GM19324 (cell line): ENCODE results near the gene POLE4.

Source experiments
- ATAC-seq: cut with Tn5 transposase; IDR thresholded peaks from one replicate; pipeline ENCODE4 v1.9.1; 2021; ENCODE audit warnings: mild to moderate bottlenecking, moderate library complexity; ENCODE audit not compliant: unreplicated experiment, low FRiP score

POLE4 gene, protein sequence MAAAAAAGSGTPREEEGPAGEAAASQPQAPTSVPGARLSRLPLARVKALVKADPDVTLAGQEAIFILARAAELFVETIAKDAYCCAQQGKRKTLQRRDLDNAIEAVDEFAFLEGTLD

DNA sequence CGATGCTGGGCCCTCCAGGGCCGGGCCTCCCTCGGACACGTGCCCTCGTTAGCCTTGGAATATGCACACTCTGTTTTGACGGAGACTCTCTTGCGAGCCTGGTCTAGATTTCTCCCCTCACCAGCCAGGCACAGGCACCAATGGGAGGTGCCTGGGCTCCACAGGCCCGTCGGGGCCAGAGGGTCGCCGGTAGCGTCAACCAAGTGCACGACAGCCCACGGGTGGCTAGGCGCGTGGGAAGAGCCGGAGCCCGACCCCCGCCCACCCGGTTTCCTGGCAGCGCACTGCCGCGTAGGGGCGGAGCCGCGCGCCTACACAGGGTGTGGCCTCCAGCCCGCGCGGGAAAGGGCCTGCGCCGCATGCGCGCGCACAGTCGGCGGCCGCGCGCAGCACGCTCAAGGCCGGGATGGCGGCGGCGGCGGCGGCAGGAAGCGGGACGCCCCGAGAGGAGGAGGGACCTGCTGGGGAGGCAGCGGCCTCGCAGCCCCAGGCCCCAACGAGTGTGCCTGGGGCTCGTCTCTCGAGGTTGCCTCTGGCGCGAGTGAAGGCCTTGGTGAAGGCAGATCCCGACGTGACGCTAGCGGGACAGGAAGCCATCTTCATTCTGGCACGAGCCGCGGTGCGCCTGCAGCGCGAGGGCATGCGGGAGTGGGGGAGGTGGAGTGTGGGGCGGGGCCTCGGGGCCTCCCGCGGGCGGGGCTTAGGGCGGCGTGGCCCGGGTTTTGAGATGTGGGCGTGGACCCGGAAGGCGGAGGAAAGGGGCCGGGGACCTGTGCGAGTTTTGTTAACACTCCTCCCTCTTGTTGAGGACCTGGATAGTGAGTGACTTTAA is at the start of gene POLE4:
POLE4 (plus strand) TSS at position 370 of the 832 bp plus-strand sequence; CDS start at position 407, 37 bp downstream.
- peak; percentile 95 for ATAC-seq

DNA sequence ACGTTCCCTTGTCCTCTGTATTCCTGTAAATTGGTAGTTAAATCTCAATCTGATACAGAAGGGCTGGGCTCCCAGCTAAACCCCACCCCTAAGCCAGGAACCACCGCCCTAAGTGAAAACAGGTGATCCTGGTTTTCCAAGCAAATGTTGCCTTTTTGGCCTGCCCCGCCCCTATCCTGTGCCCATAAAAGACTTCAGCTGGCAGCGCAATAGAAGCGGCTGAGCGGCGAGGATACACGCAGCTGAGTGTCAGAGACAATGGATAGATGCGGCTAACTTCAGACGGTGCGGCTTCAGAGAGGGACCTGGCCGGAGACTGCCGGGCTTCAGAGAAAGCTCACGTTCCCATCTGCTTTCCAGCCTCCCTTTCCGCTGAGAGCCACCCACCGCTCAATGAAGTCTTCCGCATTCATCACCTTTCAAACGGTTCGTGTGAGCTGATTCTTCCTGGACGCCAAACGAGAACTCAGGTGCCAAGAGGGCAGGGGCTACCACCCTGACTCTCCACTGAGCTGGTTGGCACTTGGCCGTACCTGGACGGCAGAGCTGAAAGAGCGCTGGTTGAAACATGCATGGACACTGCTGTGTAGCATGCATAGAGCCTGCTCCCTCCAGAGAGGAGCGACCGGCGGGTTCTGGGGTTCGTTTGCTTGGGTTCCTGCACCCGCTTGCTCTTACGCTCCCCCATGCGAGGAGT is 49.5 kb upstream of the POLE4 start:
- no peak for ATAC-seq

DNA sequence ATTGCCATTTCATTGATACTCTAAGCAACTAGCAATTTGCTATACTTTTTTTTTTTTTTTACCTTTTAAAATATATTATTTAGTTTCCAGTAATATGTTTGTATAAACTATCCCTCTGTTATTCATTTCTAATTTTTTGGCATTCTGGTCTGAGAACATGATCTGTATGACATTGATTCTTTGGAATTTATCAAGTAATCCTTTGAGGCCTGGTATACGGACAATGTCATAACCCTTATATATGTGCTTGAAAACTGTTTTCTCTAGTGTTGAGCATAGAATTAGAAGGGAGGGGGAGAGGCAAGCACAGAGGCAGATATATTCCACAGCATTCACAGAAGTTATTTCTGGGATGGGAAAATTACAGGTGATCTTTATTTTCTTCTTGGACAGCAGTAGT is 48.2 kb upstream of the POLE4 start:
- ATAC-seq = no peak

DNA sequence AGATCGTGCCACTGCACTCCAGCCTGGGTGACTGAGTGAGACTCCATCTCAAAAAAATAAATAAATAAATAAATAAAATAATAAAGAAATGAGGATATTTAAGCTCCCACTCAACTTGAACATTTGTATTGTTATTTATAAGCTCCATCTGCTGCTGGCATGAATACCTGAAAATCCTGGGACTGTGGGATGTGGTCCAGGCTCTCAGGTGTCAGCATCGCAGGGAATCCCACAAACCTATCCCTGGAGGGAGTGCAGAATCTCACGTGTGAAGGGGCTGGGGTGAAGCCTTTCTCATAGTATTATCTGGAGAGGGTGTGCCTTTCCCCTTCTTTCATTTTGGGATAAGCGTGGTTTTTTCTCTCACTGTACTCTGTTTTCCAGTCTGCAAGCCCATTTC is 47.4 kb upstream of the POLE4 start:
- no peak for ATAC-seq

DNA sequence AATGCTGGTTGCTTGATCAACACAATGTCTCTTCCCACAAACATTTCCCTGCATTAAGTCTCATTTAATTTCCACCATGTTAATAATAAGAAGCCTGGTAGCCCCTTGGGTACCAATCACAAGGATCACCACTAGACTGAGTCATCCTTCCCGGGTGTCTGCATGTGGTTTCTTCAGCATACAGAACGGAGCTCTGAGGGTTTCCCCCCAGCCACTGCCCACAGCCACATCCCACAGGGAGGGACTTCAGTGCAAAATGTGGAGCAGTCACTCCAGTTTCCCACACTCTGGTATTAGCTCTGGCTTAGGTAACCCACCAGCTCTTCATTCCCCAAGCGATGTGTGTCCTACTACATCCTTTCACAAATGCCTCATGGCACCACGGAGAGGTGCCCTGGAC is 42.7 kb upstream of the POLE4 start:
- no peak for ATAC-seq

DNA sequence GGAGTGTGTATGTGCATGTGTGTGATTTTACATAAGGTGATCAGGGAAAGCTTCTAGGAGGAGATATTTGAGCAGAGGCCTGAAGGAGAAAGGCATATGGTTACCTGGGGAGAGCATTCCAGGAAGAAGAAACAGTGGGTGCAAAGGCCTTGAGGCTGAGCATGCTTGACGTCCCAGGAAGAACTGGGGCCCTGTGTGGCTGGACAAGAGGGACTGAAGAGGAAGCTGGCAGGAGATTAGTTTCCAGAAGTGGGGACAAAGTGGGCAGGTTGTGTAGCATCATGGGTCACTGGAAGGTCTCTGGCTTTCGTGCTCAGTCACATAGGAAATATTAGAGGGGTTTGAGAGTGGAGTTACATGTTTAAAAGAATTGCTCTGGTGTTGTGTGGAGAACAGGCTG is 42.0 kb upstream of the POLE4 start:
- ATAC-seq = no peak

DNA sequence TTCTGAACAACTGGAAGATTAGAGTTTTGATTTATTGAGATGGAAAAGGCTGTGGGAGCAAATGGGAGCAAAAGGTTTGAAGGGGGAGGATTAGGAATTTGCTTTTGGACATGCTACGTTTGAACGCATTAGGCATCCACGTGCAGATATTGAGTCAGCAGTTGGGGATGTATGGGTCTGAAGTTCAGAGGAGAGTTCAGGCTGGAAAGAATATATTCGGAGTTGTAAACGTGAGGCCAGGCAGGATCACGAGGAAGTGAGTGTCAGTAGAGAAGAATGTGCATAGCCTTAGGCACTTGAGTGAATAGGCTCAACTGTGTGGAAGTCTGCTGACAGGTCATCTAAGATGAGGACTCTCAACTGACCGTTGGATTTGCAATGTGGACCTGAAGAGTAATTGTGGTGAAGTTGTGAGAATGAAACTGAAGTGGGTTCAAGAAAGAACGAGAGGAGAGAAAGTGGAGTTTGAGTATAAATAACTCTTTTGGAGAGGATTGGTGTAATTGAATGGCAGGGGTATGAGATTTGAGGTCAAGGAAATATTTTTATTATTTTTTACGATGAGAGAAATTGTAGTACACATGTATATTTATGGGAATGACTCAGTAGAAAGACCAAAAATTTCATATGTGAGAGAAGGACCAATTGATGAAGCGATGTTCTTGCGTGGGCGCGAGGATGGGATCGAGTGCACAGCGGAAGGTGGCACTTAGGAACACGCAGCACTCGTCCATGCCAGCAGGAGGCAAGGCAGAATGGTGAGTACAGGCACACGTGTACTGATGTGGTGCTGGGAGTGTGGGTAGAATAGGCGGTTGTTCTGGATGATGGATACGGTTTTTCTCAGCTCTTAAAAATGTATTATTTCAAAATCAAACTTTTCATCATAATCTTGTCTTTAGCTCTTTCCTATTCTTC is 40.5 kb upstream of the POLE4 start:
- ATAC-seq = no peak

DNA sequence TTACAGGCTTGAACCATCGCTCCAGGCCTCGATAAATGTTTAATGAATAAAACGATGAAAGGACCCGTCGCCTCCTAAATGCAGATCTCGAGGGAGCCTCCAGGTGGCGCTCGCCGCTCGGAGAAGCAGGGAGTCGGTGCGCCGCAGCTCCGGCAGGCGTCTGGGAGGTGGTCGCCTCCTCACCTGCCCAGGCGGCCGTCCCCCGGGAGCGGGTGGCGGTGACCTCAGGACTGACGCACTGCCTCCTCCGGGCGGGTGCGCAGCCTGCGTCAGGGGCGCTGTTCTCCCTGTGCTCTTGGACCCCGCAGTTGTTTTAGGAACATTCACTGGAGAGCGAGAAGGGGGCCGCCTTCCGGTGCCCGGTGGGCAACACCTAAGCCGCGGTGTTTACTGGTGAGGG is 38.6 kb upstream of the POLE4 start:
- ATAC-seq = peak; percentile 69

DNA sequence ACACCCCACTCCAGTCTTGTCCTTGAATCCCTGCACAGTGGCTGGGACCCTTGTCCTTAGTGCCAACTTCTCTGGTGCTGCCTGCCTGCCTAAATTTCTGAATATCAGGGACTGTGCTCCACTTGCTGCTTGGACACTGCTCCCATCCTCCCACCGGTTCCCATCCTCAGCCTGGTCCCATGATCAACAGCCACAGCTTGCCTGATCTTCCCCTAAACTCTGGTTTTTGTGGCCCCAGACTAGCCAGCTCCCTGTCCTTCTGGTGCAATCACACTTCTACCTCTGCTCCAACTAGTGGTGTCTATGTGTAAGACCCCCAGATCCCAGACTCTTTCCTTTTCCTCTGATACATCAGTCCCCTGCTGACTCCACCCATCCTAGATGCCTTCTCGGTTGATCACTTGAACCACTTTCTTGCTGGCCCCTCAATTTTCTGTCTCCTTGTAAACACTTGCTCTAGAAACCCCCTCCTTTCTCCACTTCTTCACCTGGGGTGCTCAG is 37.2 kb upstream of the POLE4 start:
- ATAC-seq = no peak

DNA sequence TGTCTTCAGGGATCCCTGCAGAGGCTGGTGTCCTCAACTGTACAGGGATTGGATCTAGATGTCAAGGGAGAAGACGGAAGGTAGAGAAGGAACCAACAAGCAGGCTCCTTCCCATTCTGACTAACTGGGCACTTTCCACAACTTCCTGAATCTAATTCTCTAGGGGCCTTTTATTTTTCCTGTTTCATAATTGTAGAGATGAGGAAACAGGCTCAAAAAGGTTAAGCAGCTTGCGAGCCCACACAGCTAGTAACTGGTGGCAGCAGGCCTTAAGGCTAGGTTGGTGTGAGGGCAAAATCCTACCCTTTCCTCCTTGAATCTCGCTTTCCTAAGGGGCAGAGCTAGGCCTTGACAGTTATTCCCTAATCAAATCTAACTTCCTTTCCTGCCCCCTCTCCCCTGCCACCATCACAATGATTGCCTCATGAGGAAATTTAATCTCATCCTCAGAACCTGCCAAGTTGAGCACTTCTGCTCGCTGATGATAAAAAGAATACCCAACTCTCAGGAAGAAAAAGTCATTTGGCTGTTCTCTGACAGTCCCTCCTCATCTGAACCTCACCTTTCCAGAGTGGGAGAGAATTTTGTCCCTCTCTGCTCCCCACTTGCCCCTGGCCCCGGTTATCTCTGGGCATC is 35.7 kb upstream of the POLE4 start:
- ATAC-seq = no peak

DNA sequence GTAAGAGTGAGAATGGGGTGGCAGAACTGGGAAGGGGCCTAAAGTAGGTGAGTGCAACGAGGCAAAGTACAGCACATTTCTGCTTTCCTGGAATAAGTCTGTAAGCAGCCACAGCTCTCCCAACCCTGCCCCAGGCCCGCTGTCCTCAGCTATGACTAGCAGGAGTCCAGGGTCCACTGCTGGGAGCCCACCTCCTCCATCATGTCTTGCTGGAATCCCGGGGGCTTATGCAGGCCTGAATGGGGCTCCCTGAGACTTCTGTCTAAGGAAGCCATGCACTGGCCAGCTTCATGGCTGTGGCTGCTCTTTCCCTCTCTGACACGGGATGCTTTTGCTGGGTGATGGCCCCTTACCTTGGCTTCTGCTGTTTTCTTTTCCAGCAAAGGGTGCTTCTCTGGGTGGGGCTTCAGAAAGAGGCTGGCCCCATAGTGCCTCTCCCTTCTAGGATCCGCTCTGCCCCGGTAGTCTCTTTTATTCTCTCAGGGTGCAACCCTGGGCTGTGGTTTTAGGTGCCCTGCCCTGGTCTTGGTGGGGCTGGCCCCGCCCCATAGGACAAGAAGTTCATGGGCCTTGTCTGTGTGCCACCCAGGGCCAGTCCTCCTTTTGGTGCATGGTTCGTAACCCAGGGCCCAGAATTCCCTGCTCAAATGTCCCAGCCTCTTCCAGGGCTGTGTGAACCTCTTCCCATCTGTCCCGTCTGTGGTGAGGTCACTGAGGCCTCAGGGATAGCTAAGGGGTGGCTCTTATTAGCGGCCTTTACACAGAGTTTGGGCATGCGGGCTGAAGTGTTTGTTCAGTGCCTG is 33.8 kb upstream of the POLE4 start:
- ATAC-seq = no peak

DNA sequence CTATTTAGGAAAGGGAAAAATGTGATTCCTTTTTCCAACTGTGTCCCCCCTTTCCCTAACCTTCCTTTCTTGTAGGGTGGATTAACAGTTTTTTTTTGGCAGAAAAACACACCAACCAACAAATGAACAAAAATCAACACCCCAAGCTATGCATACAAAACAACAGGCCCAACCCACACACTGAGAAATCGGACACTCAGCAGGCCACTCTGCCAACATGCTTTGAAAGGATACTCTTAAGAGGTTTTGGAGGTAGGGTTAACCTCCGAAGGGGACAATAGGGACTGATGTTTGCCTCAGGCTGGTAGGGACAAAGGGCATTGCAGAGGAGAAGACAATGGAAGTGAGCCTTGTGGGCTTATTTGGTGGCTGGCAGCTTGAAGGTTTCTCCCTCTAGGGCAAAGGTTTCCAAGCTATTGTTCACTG is 33.1 kb upstream of the POLE4 start:
- ATAC-seq = no peak

DNA sequence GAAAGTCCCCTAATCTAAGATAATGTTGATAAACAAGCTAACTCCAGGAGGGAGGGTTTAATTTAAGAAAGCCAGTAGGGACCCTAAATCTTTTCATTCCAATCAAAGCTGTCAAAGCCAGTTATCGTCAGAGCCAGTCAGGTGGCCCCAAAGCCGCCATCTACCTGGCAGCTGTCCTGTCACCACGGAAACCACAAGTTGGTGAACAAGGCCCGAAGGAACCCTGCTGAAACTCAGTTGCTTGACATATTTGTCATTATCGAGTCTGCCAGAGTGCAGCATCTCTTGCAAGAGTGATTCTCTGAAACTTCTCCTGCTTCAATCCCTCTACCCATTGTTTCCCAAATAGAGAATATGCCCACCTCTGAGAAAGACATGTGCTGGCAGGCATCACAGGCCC is 30.8 kb upstream of the POLE4 start:
- ATAC-seq = no peak

DNA sequence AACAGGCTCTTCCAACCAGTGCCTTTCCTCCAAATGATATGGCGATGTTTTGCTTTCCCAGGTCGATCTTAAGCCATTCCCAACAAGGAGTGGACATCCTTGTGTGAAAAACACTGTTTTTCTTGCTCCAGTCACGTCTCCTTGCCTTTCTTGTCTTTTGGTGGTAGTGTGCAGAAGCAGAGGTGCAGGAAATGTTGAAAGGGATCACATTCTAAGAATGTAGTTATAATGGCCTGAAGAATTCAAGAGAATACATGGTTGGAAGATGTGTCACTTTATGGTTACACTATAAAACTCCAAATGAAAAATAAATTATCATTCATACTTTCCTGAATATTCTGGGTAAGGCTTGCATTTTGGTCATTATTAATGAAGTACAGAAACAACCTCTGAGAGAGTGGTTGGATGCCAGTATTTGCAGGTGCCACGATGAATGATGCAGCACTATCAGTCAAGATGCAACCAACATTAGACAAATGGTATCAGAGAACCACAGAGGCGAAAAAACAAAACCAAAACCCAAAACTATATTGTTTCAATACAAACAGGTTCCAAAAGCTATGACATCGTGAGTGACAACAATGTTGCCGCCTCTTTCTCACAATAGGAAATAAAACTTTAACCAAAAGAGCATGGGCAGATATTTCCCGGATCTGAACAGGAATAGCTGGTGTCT is 27.5 kb upstream of the POLE4 start:
- ATAC-seq = no peak

DNA sequence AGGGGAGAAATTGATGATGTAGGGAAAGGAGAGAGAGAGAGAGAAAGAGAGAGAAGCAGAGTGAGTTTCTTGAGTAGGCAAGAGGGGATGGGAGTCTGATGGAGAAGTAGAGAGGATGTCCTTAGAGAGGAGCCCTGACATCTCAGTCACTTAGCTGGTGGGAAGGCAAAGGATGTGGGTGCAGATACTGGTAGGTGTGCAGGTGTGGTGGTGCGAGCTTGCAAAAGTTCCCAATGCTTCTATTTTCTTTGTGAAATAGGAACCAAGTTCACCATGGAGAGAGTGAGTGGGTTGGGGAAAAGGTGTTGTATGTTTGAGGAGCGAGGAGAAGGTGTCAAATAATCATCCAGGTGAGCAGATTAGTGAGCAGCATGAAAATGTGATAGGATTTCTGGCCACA is 26.5 kb upstream of the POLE4 start:
- ATAC-seq = no peak

DNA sequence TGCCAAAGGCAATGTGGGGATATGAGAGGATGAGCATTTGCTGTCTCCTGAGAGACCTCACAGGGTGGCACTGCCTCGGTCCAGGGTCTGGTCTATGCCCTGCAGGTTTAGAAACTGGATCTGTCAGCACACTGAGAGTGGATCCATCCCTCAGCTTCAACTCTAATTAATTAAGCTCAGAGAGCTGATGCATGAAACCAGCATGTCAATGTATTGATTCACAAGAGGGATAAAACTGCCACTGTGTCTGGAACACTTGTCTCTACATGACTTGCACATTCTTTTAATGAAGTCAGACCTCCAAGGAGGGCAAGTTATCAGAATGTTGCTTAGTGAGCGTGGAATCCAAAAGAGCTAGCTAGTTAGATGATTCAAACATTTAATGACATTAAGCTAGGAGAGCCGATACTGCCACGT is 22.5 kb upstream of the POLE4 start:
- ATAC-seq = no peak

DNA sequence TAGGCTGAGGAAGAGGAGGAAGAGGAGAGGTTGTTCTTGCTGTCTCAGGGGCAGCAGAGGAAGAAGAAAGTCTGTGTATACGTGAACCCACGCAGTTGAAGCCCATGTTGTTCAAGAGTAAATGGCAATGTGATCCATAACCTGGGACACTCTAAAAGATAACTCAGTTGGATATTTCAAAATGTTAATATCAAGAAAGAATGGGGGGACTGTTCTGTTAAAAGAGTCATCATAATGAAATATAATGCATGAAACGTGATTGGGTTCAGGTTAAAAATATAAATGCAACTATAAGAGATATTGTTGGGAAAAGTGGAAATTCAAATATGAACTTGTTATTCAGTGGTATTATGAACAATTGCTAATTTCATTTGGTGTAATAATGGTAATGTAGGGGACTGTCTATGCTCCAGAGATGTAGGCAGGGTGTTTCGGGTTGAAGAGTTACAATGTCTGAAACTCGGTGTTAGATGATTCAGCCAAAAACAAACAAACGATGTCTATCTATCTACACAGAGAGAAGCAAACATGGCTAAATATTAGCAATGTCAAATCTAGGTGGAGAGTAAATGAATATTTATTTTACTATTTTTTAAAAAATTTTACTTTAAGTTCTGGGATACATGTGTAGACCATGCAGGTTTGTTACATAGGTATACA is 21.1 kb upstream of the POLE4 start:
- no peak for ATAC-seq

DNA sequence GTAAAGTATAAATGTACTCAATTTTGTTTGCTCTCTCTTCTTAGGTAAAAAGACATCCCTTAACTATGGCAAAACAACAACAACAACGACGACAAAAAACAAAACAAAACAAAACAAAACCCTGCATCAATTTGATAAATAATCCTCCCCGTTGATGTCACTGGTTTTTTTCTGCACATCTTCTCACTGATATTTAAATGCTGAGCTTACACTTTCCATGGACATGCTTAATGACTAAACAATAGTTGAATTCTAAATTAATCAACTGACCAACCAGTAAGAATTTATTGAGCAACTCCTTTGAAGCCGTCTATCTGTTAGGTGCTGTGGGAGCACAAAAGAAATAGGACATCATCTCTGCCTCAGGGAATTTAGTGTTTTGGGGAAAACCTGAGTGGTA is 20.2 kb upstream of the POLE4 start:
- no peak for ATAC-seq
